ENCODE measurements around the gene LCE2A.
"Not testable (repeated sequence)": the region's sequence is repeated elsewhere in the genome, so short reads cannot be mapped to it uniquely, and the experiment has no call there.

The LCE2A gene

GRCh38 chr1:152697701-152698600, at the start of gene LCE2A:
TSS of gene LCE2A (plus strand) at chr1:152698345. CDS start at chr1:152698902, 557 bp downstream.
- DNase-seq = no peak

GRCh38 chr1:152654110-152654509, 44.0 kb upstream of the LCE2A start:
- DNase-seq = peak; percentile 55

GRCh38 chr1:152656459-152656858, 41.7 kb upstream of the LCE2A start:
- DNase-seq = no peak

- DNase-seq = no peak
These were observed 40.5 kb upstream of the LCE2A start for GRCh38 chr1:152657677-152658076.

GRCh38 chr1:152658649-152659048, 39.5 kb upstream of the LCE2A start:
- DNase-seq = no peak

GRCh38 chr1:152663098-152663497, 35.0 kb upstream of the LCE2A start, which contains the start of gene LCE2D:
TSS of gene LCE2D (plus strand) at chr1:152663380. CDS start at chr1:152664106, 726 bp downstream.
- no peak for DNase-seq

GRCh38 chr1:152666171-152666570, 32.0 kb upstream of the LCE2A start:
- DNase-seq = not testable (repeated sequence)

- DNase-seq = no peak
These were observed 30.5 kb upstream of the LCE2A start for GRCh38 chr1:152667648-152668047.

- DNase-seq = no peak
These were observed 25.1 kb upstream of the LCE2A start for GRCh38 chr1:152673016-152673415.

GRCh38 chr1:152674983-152675382, 23.2 kb upstream of the LCE2A start, which contains the start of gene LCE2C:
TSS of gene LCE2C (plus strand) at chr1:152675279. CDS start at chr1:152676016, 737 bp downstream.
- DNase-seq = not testable (repeated sequence)

- no peak for DNase-seq
These were observed 18.7 kb upstream of the LCE2A start for GRCh38 chr1:152679459-152679858.

GRCh38 chr1:152681616-152682015, 16.5 kb upstream of the LCE2A start:
- DNase-seq = no peak

GRCh38 chr1:152683846-152684245, 14.3 kb upstream of the LCE2A start:
- peak; percentile 1 for DNase-seq

- not testable (repeated sequence) for DNase-seq
These were observed 12.3 kb upstream of the LCE2A start, which contains the start of gene LCE2B for GRCh38 chr1:152685823-152686222. TSS of gene LCE2B (plus strand) at chr1:152686123. CDS start at chr1:152686844, 721 bp downstream.

GRCh38 chr1:152699746-152700145, 1.6 kb downstream of the LCE2A start:
- no peak for DNase-seq

GRCh38 chr1:152707860-152708259, 9.7 kb downstream of the LCE2A start, which contains the start of gene LCE4A:
TSS of gene LCE4A (plus strand) at chr1:152708160. CDS start at chr1:152709076, 916 bp downstream.
- DNase-seq = no peak

- DNase-seq = no peak
These were observed 20.1 kb downstream of the LCE2A start for GRCh38 chr1:152718238-152718637.

- DNase-seq = no peak
These were observed 27.1 kb downstream of the LCE2A start for GRCh38 chr1:152725261-152725660.

GRCh38 chr1:152728986-152729385, 30.8 kb downstream of the LCE2A start:
- no peak for DNase-seq

GRCh38 chr1:152735648-152736047, 37.5 kb downstream of the LCE2A start:
- no peak for DNase-seq

GRCh38 chr1:152737997-152738396, 39.9 kb downstream of the LCE2A start:
- no peak for DNase-seq

- DNase-seq = no peak
These were observed 41.7 kb downstream of the LCE2A start for GRCh38 chr1:152739841-152740240.

GRCh38 chr1:152741656-152742055, 43.5 kb downstream of the LCE2A start:
- no peak for DNase-seq
